Fibroblast of skin of right biceps (primary cell): Measurements from ENCODE around the gene MAP4.
"Not testable (repeated sequence)": the region's sequence is repeated elsewhere in the genome, so short reads cannot be mapped to it uniquely, and the experiment has no call there.

Experiments used
- DNase-seq: peaks from one replicate; pipeline ENCODE4 v3.0.0-alpha.2; 2013

Gene MAP4

GRCh38 chr3:48013288-48013980, 2.8 kb downstream of the MAP4 start:
- DNase-seq, result peak; percentile 79

DNA sequence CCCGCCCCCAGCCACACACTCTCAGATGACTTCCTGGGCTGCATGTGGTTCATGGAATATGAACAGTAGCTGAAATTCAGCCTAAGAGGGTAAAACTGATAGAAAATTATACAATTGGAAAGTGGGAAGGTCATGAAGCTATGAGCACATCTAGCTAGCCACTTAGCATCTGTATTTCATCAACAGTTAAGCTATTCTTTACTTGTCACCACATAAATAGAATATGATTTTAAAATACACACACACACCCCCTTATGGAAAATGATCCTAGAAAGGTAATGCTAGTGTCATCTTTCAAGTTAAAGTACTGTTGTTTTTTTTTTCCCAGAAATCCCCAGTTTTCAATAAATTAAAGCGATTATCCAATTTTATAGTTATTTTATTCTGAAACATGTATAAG, 3.6 kb downstream of the MAP4 start:
- no peak for DNase-seq

DNA sequence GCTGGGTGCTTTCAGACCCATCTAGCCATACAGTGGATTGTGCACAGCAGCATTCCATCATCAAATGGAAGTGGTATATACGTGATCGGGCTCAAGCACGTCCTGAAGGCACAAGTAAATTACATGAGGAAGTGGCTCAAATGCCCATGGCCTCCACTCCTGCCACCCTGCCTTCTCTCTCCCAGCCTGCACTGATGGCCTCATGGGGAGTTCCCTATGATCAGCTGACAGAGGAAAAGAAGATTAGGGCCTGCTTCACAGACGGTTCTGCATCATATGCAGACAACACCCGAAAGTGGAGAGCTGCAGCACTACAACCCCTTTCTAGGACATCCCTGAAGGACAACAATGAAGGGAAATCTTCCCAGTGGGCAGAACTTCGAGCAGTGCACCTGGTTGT, 8.2 kb downstream of the MAP4 start:
- not testable (repeated sequence) for DNase-seq

DNA sequence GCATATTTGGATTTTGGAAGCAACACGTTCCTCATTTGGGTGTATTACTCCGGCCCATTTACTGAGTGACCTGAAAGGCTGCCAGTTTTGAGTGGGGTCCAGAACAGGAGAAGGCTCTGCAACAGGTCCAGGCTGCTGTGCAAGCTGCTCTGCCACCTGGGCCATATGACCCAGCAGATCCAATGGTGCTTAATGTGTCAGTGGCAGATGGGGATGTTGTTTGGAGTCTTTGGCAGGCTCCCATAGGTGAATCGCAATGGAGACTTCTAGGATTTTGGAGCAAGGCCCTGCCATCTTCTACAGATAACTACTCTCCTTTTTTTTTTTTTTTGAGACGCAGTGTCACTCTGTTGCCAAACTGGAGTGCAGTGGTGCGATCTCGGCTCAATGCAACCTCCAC, 8.9 kb downstream of the MAP4 start:
- not testable (repeated sequence) for DNase-seq

DNA sequence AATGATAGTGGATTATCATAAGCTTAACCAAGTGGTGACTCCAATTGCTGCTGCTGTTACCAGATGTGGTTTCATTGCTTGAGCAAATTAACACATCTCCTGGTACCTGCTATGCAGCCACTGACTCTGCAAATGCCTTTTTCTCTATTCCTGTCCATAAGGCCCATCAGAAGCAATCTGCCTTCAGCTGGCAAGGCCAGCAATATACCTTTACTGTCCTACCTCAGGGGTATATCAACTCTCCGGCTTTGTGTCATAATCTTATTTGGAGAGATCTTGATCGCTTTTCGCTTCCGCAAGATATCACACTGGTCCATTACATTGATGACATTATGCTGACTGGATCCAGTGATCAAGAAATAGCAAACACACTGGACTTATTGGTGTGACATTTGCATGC, 9.4 kb downstream of the MAP4 start:
- not testable (repeated sequence) for DNase-seq

DNA sequence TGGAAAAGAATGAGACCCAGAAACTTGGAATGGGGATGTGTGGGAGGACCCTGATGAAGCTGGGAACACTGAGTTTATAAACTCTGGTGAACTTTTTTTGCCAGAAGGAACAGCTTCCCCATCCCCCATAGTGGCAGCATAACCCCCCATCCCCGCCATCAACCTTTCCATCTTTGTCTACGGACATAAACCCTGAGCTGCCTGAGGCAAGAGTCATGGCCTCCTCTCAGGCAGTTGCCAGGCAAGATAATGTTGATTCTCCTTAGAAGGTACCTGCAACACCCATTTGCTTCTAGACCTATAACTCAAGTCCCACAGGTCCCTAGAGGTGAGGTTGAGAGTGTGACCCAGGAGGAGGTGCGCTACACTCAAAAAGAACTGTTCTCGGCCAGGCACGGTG, 11.5 kb downstream of the MAP4 start:
- no peak for DNase-seq

DNA sequence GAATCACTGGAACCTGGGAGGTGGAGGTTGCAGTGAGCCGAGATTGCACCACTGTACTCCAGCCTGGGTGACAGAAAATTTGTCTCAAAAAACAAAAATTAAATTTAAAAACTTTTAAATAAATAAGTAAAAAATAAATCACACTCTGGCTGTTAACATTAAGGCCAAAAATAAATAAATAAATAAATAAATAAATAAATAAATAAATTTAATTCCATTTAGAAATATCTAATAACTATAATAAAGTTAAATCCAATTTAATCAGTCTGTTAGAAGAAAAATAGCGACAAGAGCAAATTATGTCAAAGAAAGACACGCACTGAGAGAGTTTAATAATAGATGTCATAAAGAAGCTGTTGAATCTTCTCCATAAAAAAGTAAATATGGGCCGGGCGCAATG, 13.4 kb downstream of the MAP4 start:
- DNase-seq, result no peak

GRCh38 chr3:48001991-48002390, 14.2 kb downstream of the MAP4 start:
- no peak for DNase-seq

DNA sequence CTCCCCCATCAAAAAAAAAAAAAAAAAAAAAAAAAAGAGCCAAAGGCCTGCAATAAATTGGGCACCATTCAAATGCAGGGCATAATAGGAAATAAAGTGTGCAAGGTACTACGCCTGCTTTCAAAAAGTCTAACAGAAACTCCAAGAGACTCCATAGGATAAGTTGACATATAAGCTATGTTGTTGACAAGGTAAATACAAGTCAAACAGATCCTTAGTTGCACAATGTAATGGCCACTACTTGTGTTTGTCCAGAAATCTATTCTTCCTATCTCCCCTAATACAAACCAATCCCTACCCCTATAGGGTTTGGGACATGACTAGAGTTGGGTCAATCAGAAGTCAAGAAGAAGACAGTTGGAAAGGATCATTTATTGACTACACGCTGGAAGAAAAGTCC, 16.0 kb downstream of the MAP4 start:
- no peak for DNase-seq

DNA sequence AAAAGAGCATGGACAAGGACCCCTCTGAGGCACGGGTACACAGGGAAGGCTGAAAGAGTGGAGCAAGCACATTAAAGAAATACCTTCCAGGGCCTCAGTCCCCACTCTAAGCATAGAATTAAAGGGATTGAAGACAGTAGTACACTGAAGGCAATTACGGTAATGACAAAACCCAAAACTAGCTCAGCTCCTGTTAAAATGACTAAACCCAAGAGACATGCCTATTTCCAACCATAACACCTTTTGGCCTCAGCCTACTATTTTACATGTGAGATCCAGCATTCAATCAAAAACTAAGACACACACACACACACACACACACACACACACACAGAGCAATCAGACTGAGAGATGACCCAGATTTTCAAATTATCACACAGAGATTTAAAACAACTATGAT, 19.8 kb downstream of the MAP4 start:
- no peak for DNase-seq

DNA sequence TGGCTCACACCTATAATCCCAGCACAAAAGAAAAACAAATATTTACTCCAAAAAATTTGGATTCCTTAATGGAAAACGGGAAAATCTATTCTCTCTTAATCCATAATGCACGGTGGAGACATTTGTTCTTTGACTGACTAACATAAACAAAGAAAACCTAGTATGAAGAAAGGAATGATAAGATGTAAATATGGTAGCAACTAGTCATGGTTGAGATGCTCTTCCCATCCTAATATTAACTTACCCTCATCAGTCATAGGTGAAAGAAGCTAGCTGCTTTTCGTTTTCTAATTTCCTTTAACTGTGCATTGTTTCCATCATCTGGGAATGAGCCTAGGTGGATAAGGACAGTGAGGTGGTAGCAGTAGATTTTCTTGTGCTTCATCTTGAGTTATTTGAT, 22.0 kb downstream of the MAP4 start:
- DNase-seq, result no peak

GRCh38 chr3:47991341-47991740, 24.9 kb downstream of the MAP4 start:
- no peak for DNase-seq

DNA sequence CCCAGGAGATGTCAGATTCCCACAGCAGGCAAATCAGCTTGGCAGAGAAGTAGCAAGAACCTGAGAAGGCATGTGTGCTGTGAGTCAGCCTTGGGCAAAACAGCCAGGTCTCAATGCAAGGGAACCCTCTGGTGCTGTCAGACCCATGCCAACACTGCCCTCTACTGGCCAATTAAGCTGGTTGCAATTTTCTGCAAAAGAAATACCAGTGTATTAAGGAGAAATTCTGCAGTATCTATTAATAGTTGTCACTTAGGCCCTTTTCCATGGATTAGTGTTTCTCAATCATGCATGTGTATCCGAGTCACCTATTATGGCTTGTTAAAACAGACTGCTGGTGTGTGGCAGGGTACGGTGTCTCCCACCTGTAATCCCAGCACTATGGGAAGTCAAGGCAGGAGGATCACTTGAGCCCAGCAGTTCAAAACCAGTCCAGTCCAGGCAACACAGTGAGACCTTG, 26.2 kb downstream of the MAP4 start:
- DNase-seq, result peak; percentile 90

DNA sequence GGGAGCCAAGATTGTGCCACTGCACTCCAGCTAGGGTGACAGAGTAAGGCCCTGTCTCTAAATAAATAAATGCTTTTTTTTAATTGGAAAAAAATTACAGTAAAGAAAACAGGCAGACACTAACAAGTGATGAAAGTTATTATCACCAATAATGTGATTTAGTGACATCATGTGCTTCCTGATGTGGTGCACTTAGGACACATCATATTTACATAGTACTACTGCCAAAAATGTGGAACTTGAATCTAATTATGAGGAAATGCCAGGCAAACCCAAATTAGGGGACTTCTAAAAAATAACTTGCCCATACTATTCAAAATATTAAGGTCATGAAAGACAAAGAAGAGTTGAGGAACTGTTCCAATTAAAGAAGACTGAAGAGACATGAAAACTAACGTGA, 30.8 kb downstream of the MAP4 start:
- DNase-seq, result peak; percentile 46

GRCh38 chr3:47984075-47984728, 32.0 kb downstream of the MAP4 start:
- peak; percentile 90 for DNase-seq

DNA sequence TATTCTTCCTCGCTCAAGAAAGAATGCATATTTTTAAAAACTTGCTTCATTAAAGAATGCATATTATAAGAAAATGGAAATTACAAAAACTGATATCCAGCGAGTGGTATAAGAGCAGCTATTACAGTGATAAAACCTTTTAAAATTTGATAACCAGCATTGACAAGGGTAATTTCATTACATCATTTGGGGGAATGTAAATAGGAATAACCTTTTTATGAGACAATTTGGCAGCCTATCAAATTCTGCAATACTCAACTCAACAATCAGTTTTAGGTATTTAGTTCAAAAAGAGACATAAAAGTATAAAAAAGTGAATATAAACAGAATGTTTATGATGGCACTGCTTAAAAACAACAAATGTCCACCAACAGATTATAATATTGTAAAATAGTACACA, 35.4 kb downstream of the MAP4 start:
- no peak for DNase-seq

DNA sequence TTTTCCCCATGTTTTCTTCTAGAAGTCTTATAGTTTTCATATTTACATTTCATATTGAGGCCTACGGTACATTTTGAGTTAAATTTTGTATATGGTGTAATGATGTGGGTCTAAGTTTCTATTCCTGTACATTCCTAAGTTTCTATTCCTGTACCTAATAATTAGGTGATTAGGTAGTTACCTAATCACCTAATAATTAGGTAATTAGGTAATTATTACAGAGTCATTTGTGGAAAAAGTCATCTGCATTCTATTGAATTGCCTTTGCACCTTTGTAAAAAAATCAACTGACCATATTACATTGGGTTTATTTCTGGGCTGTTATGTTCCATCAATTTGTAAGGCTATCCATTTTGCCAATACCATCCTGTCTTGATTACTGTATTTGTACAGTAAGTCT, 37.1 kb downstream of the MAP4 start:
- DNase-seq, result no peak

GRCh38 chr3:47978386-47978785, 37.8 kb downstream of the MAP4 start:
- DNase-seq, result no peak

- DNase-seq, result no peak
Observed at GRCh38 chr3:47976135-47976732, 40.0 kb downstream of the MAP4 start.

DNA sequence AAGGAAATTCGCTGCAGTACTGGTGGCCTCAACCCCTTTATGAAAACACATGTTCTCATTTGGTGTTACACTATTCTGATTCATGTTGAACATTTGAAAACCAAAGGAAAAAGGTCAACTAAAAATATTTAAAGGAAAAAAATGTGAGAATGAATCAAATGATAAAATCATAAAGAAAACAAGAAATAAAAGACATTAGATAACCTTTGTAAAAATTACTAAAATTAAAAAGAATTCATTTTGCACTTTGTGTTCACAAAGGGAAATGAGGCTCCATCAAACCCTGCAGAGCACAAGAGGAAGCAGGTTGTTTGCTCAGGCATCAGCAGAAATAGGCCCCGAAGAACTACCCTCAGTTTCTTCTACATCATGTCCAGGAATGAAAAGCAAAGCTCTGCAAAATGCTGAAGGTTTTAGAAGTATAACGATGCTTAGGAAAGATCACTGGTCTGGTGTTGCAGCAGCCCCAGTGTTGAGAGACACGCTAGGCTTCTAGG, 41.2 kb downstream of the MAP4 start:
- DNase-seq, result no peak

- no peak for DNase-seq
Observed at GRCh38 chr3:47971081-47971480, 45.1 kb downstream of the MAP4 start.

DNA sequence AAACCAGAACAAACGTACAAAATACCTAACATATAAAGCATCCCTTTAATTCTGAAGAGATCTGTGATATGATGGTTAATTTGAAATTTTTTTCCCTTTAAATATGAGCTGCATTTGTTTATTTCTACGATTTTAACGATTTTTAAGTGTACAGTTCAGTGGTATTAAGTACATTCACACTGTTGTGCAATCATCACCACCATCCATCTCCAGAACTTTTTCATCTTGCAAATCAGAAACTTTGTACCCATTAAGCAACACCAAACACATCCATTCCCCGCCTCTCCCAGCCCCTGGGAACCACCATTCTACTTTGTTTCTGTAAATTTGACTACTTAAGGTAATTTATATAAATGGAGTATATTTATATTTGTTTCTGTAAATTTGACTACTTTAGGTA, 51.5 kb downstream of the MAP4 start:
- no peak for DNase-seq

DNA sequence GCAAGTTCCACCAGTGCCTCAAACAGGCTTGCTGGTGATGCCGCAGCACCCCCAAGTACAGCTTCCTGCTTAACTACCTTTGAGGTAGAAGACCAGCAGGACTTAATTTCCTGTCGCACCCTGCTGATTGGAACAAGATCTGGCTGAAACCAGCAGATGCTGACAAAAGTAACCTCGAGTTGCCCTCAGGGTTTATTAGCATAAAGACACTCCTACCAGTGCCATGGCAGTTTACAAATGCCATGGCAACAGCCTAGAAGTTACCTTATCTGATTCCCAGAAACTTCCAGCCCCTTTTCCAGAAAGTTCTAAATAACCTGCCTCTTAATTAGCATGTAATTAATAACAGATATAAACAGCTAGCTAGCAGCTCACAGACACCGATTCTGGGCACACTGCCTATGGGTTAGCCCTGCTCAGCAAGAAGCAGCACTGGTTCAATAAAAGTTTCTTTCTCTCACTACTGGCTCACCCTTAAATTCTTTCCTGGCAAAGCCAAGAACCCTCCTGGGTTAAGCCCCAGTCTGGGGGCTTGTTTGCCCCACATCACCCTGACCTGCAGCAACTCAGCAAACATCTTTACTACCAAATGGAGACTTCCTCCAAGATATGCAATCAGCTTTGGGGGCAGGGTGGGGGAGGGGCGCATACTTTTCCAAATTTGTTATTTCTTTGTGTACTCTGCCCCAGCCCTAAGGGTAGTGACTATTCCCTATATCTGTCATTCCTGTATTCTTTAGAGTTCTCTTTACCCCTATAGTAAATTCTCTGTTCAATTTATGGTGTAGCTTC, 54.2 kb downstream of the MAP4 start:
- DNase-seq, result peak; percentile 18
